ENCODE data around the gene BCL11B.

DNA sequence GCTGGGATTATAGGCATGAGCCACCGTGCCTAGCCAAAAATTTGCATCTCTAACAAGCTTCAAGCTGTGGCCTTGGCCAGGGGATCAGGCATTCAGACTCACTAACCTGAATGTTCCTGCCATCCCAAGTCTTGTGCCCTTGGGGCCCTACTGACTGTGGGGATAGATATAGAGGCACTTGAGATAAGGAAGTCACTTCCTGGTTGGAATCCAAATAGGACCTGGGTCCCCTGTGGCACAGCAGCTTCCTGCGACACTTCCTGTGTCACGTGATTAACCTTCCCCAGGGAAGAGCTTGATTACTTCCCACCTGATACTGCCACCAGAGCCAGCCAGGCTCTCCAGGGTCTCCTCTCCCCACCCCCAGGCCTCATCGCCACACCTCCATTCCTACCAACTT, 128.2 kb downstream of the BCL11B start:
- TF ChIP-seq, protein P1, sequence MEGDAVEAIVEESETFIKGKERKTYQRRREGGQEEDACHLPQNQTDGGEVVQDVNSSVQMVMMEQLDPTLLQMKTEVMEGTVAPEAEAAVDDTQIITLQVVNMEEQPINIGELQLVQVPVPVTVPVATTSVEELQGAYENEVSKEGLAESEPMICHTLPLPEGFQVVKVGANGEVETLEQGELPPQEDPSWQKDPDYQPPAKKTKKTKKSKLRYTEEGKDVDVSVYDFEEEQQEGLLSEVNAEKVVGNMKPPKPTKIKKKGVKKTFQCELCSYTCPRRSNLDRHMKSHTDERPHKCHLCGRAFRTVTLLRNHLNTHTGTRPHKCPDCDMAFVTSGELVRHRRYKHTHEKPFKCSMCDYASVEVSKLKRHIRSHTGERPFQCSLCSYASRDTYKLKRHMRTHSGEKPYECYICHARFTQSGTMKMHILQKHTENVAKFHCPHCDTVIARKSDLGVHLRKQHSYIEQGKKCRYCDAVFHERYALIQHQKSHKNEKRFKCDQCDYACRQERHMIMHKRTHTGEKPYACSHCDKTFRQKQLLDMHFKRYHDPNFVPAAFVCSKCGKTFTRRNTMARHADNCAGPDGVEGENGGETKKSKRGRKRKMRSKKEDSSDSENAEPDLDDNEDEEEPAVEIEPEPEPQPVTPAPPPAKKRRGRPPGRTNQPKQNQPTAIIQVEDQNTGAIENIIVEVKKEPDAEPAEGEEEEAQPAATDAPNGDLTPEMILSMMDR (IDR thresholded peaks at IDR 0.05): no peak
- no peak for TF ChIP-seq EZH2 (IDR thresholded peaks at IDR 0.05; ENCODE audit: borderline replicate concordance, insufficient read depth, low read depth, low read length, poor library complexity, severe bottlenecking)
